HepG2 (cell line): Measurements from ENCODE around the gene FAF1. TPM values are rescaled to one million over a fixed set of nuclear protein-coding genes. Genes with fewer than 3 reads are reported as not detected.

ENCODE experiments used
- ATRX ChIP-seq: sonication (generic); formaldehyde crosslinking; IDR thresholded peaks from 2 replicates; pipeline ENCODE4 v1.4.0; 2020; ENCODE audit warnings: missing genetic modification reagents, borderline replicate concordance
- CAMTA2 ChIP-seq: sonication (generic); formaldehyde crosslinking; IDR thresholded peaks from 2 replicates; pipeline ENCODE4 v1.4.0; 2020; ENCODE audit warnings: mild to moderate bottlenecking, missing genetic modification reagents, borderline replicate concordance
- CBX5 ChIP-seq: sonication (generic); formaldehyde crosslinking; IDR thresholded peaks from 2 replicates; pipeline ENCODE4 v1.4.0; 2020; ENCODE audit warnings: missing genetic modification reagents, borderline replicate concordance
- ESRRA ChIP-seq: sonication (generic); formaldehyde crosslinking; IDR thresholded peaks from 2 replicates; pipeline ENCODE4 v1.5.1; 2020; ENCODE audit warnings: mild to moderate bottlenecking, low read depth, missing genetic modification reagents
- HNF4G ChIP-seq, 2 experiments: sonication (generic) in 1 of 2; formaldehyde crosslinking in 1 of 2; IDR thresholded peaks; 2 replicates each; pipeline versions ENCODE4 v1.4.0 to v1.6.1; 2011 to 2020; ENCODE audit warnings: borderline replicate concordance in 2 of 2, low read depth in 2 of 2, mild to moderate bottlenecking in 2 of 2, low read length in 1 of 2, missing genetic modification reagents in 1 of 2, moderate library complexity in 1 of 2
- KAT7 ChIP-seq: IDR thresholded peaks from 2 replicates; pipeline ENCODE4 v1.6.1; 2018; ENCODE audit warnings: borderline replicate concordance, missing compliant biosample characterization
- MYC ChIP-seq: sonication (generic); formaldehyde crosslinking; IDR thresholded peaks from 2 replicates; pipeline ENCODE4 v1.9.0; 2021; ENCODE audit warnings: missing genetic modification reagents, borderline replicate concordance
- NR1H2 ChIP-seq: sonication (generic); formaldehyde crosslinking; IDR thresholded peaks from 2 replicates; pipeline ENCODE4 v1.8.1; 2022; ENCODE audit warnings: low read depth, missing genetic modification reagents, borderline replicate concordance
- PHF8 ChIP-seq: sonication (generic); formaldehyde crosslinking; IDR thresholded peaks from 2 replicates; pipeline ENCODE4 v1.5.0; 2020; ENCODE audit warnings: missing genetic modification reagents
- RBFOX2 ChIP-seq: fragments of 200-400 bp; formaldehyde crosslinking; IDR thresholded peaks from 2 replicates; pipeline ENCODE4 v1.6.1; 2017; ENCODE audit warnings: low read depth, mild to moderate bottlenecking, low read length
- RBM39 ChIP-seq: fragments of 200-400 bp; formaldehyde crosslinking; IDR thresholded peaks from one replicate; pipeline ENCODE4 v1.6.1; 2018; ENCODE audit warnings: antibody characterized with exemption, mild to moderate bottlenecking, low read depth, low read length; ENCODE audit not compliant: poor library complexity, severe bottlenecking
- RXRA ChIP-seq: sonication (generic); formaldehyde crosslinking; IDR thresholded peaks from 2 replicates; pipeline ENCODE4 v1.5.1; 2020; ENCODE audit warnings: missing genetic modification reagents
- SMC3 ChIP-seq: IDR thresholded peaks from 2 replicates; pipeline ENCODE4 v1.6.1; 2011; ENCODE audit warnings: low read length, improper control_type of control experiment
- SP4 ChIP-seq: sonication (generic); formaldehyde crosslinking; IDR thresholded peaks from 2 replicates; pipeline ENCODE4 v1.8.1; 2023; ENCODE audit warnings: mild to moderate bottlenecking, missing genetic modification reagents
- ZMYM3 ChIP-seq: sonication (generic); formaldehyde crosslinking; IDR thresholded peaks from 2 replicates; pipeline ENCODE4 v1.5.1; 2020; ENCODE audit warnings: mild to moderate bottlenecking, missing genetic modification reagents
- ZNF652 ChIP-seq: IDR thresholded peaks from 2 replicates; pipeline ENCODE4 v1.6.1; 2016; ENCODE audit warnings: low read depth, borderline replicate concordance
- polyA plus RNA-seq, 8 experiments: library from polyadenylated mRNA; depleted of rRNA in 3 of 8; stranded (reverse) in 7 of 8; unstranded in 1 of 8; fragments of >200 nt; fragmentation: Illumina TruSeq in 4 of 8; extraction: Trizol in 4 of 8; gene quantifications; 2 replicates each; pipeline versions ENCODE4 v1.2.1 to v1.2.3, GENCODE V29; 2011 to 2016; ENCODE audit warnings: low read depth in 4 of 8, missing spikeins in 1 of 8, mixed read lengths in 1 of 8; ENCODE audit not compliant: insufficient read depth in 1 of 8
- total RNA-seq, 5 experiments: library from RNA; depleted of rRNA; stranded (reverse); fragments of >200 nt; fragmentation: Illumina TruSeq; extraction: Trizol; gene quantifications; 2 replicates each; pipeline ENCODE4 v1.2.3, GENCODE V29; 2016; ENCODE audit warnings: low read depth in 1 of 5
- TF ChIP-seq, protein P1 (sequence below): sonication (generic); formaldehyde crosslinking; IDR thresholded peaks from 2 replicates; pipeline ENCODE4 v1.4.0; 2020; ENCODE audit warnings: missing genetic modification reagents, low read depth, mild to moderate bottlenecking, borderline replicate concordance
- TF ChIP-seq, protein P2 (sequence below): sonication (generic); formaldehyde crosslinking; IDR thresholded peaks from 2 replicates; pipeline ENCODE4 v1.4.0; 2020; ENCODE audit warnings: mild to moderate bottlenecking, missing genetic modification reagents
- TF ChIP-seq, protein P3 (sequence below): IDR thresholded peaks from 2 replicates; pipeline ENCODE4 v1.6.1; 2016; ENCODE audit warnings: missing genetic modification reagents, missing compliant biosample characterization
- TF ChIP-seq, protein P4 (sequence below): sonication (generic); formaldehyde crosslinking; IDR thresholded peaks from 2 replicates; pipeline ENCODE4 v1.8.1; 2022; ENCODE audit warnings: low read depth, mild to moderate bottlenecking, missing genetic modification reagents
- TF ChIP-seq, protein P5 (sequence below): sonication (generic); formaldehyde crosslinking; IDR thresholded peaks from 2 replicates; pipeline ENCODE4 v1.5.0; 2020; ENCODE audit warnings: missing genetic modification reagents, mild to moderate bottlenecking, borderline replicate concordance
- TF ChIP-seq, protein P6 (sequence below): sonication (generic); formaldehyde crosslinking; IDR thresholded peaks from 2 replicates; pipeline ENCODE4 v1.8.0; 2023; ENCODE audit warnings: mild to moderate bottlenecking, missing genetic modification reagents

FAF1 gene
- total and polyA plus RNA-seq, 2 of the 13 experiments (the other 11 are each of a cell fraction or from before 2014, with no cell fraction given) = 19.4 to 63.3 TPM

DNA sequence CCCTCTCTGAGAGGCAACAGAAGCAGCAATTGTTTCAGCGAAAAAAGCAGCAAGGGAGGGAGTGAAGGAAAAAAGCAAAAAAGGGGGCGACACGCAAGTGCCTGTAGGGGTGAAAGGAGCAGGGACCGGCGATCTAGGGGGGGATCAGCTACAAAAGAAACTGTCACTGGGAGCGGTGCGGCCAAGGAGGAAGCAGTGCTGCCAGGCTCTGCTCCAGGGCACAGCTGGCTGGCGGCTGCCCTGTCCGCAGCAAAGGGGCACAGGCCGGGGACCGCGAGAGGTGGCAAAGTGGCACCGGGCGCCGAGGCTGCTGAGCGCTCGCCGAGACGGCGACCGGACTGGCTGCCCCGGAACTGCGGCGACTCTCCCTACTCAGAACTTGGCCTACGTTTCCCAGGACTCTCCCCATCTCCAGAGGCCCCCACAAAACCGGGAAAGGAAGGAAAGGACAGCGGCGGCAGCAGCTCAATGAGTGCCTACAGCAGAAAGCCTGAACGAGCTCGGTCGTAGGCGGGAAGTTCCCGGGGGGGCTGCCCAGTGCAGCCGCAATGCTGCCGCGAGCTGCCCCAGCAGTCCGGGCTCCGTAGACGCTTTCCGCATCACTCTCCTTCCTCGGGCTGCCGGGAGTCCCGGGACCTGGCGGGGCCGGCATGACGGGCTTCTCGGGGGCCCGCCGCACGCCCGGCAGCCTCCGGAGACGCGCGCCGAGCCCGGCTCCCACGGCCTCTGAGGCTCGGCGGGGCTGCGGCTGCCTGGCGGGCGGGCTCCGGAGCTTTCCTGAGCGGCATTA, 8.9 kb upstream of the FAF1 start (continued):
- TF ChIP-seq, protein P1, sequence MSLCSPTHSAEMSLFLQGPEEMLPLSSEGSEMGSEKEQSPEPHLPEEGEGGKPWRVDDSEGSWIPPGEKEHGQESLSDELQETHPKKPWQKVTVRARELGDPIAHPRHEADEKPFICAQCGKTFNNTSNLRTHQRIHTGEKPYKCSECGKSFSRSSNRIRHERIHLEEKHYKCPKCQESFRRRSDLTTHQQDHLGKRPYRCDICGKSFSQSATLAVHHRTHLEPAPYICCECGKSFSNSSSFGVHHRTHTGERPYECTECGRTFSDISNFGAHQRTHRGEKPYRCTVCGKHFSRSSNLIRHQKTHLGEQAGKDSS (CRISPR knock-in tag) = peak; percentile 31; the same call in 1 of the 2 replicates
- TF ChIP-seq CBX5 (CRISPR knock-in tag) (no peak), NR1H2 (CRISPR knock-in tag) (0 out of 2 replicates have a peak, but pooled peaks have one; percentile 13), RBM39 (peak; percentile 11), HNF4G (IDR thresholded peaks at IDR 0.05; ENCODE audit: borderline replicate concordance, low read depth, low read length) (no peak), HNF4G (CRISPR knock-in tag; IDR thresholded peaks at IDR 0.05; ENCODE audit: borderline replicate concordance, low read depth) (no peak), KAT7 (peak; percentile 40; the same call in 1 of the 2 replicates), SMC3 (no peak), ZNF652 (CRISPR knock-in tag) (no peak), RBFOX2 (peak; percentile 58; the same call in 1 of the 2 replicates), RXRA (CRISPR knock-in tag) (0 out of 2 replicates have a peak, but pooled peaks have one; percentile 36), ESRRA (CRISPR knock-in tag) (peak; percentile 24; the same call in 1 of the 2 replicates), ZMYM3 (no peak), PHF8 (CRISPR knock-in tag) (0 out of 2 replicates have a peak, but pooled peaks have one; percentile 9), SP4 (CRISPR knock-in tag) (peak; percentile 12; the same call in 1 of the 2 replicates), CAMTA2 (CRISPR knock-in tag) (peak; percentile 16; the same call in 1 of the 2 replicates), ATRX (no peak), MYC (peak; percentile 39; the same call in 1 of the 2 replicates)
- TF ChIP-seq, protein P2, sequence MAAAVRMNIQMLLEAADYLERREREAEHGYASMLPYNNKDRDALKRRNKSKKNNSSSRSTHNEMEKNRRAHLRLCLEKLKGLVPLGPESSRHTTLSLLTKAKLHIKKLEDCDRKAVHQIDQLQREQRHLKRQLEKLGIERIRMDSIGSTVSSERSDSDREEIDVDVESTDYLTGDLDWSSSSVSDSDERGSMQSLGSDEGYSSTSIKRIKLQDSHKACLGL = no peak; the same call in 1 of the 2 replicates
- TF ChIP-seq, protein P3, sequence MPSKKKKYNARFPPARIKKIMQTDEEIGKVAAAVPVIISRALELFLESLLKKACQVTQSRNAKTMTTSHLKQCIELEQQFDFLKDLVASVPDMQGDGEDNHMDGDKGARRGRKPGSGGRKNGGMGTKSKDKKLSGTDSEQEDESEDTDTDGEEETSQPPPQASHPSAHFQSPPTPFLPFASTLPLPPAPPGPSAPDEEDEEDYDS (CRISPR knock-in tag) = 0 out of 2 replicates have a peak, but pooled peaks have one; percentile 1
- TF ChIP-seq, protein P4, sequence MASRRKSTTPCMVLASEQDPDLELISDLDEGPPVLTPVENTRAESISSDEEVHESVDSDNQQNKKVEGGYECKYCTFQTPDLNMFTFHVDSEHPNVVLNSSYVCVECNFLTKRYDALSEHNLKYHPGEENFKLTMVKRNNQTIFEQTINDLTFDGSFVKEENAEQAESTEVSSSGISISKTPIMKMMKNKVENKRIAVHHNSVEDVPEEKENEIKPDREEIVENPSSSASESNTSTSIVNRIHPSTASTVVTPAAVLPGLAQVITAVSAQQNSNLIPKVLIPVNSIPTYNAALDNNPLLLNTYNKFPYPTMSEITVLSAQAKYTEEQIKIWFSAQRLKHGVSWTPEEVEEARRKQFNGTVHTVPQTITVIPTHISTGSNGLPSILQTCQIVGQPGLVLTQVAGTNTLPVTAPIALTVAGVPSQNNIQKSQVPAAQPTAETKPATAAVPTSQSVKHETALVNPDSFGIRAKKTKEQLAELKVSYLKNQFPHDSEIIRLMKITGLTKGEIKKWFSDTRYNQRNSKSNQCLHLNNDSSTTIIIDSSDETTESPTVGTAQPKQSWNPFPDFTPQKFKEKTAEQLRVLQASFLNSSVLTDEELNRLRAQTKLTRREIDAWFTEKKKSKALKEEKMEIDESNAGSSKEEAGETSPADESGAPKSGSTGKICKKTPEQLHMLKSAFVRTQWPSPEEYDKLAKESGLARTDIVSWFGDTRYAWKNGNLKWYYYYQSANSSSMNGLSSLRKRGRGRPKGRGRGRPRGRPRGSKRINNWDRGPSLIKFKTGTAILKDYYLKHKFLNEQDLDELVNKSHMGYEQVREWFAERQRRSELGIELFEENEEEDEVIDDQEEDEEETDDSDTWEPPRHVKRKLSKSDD = no peak
- TF ChIP-seq, protein P5, sequence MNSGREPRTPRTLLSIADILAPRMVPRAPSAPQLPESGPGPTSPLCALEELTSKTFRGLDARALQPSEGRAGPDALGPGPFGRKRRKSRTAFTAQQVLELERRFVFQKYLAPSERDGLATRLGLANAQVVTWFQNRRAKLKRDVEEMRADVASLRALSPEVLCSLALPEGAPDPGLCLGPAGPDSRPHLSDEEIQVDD = no peak
- TF ChIP-seq, protein P6, sequence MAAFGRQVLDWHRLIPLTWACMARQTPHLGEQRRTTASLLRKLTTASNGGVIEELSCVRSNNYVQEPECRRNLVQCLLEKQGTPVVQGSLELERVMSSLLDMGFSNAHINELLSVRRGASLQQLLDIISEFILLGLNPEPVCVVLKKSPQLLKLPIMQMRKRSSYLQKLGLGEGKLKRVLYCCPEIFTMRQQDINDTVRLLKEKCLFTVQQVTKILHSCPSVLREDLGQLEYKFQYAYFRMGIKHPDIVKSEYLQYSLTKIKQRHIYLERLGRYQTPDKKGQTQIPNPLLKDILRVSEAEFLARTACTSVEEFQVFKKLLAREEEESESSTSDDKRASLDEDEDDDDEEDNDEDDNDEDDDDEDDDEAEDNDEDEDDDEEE (CRISPR knock-in tag) = no peak; the same call in 1 of the 2 replicates
